CD4-positive, alpha-beta T cell treated with Interleukin-6 at 100 ng/mL for 8 hours (primary cell): ENCODE results near the gene NUDT22.
A peak's percentile ranks its signal among the peaks of the same experiment; 100 is the strongest.

Source experiments
- DNase-seq: peaks from one replicate; pipeline ENCODE4 v3.0.0-alpha.2; 2020; ENCODE audit warnings: mixed read lengths, low spot score

The NUDT22 gene

GRCh38 chr11:64225608-64226506, at the start of gene NUDT22, which contains the start of gene TRPT1:
TSS of gene NUDT22 (plus strand) at chr11:64226274. CDS start at chr11:64226653, 379 bp downstream.
TSS of gene TRPT1 (minus strand) at chr11:64226186. CDS start at chr11:64225860, 326 bp downstream.
- DNase-seq: peak; percentile 89

GRCh38 chr11:64176751-64177150, 49.3 kb upstream of the NUDT22 start:
- no peak for DNase-seq

GRCh38 chr11:64178203-64178602, 47.9 kb upstream of the NUDT22 start:
- no peak for DNase-seq

- no peak for DNase-seq
Observed at GRCh38 chr11:64178951-64179639, 47.0 kb upstream of the NUDT22 start.

GRCh38 chr11:64180891-64181290, 45.2 kb upstream of the NUDT22 start:
- DNase-seq: no peak

GRCh38 chr11:64181506-64182411, 44.3 kb upstream of the NUDT22 start:
- no peak for DNase-seq

- DNase-seq: no peak
Observed at GRCh38 chr11:64183890-64184289, 42.2 kb upstream of the NUDT22 start.

- DNase-seq: peak; percentile 19
Observed at GRCh38 chr11:64185175-64185692, 40.8 kb upstream of the NUDT22 start.

- DNase-seq: peak; percentile 99
Observed at GRCh38 chr11:64185693-64186491, 40.2 kb upstream of the NUDT22 start, which contains the start of gene STIP1. TSS of gene STIP1 (plus strand) at chr11:64186171. CDS start at chr11:64186262, 91 bp downstream.

- peak; percentile 31 for DNase-seq
Observed at GRCh38 chr11:64186492-64187165, 39.4 kb upstream of the NUDT22 start.

GRCh38 chr11:64192434-64192833, 33.6 kb upstream of the NUDT22 start:
- no peak for DNase-seq

GRCh38 chr11:64196626-64197025, 29.4 kb upstream of the NUDT22 start:
- DNase-seq: no peak

- no peak for DNase-seq
Observed at GRCh38 chr11:64198511-64198910, 27.6 kb upstream of the NUDT22 start.

- no peak for DNase-seq
Observed at GRCh38 chr11:64201543-64201942, 24.5 kb upstream of the NUDT22 start.

- DNase-seq: no peak
Observed at GRCh38 chr11:64202992-64203391, 23.1 kb upstream of the NUDT22 start.

- DNase-seq: no peak
Observed at GRCh38 chr11:64203421-64204079, 22.5 kb upstream of the NUDT22 start.

- no peak for DNase-seq
Observed at GRCh38 chr11:64204080-64204440, 22.0 kb upstream of the NUDT22 start.

- DNase-seq: peak; percentile 87
Observed at GRCh38 chr11:64204464-64204989, 21.5 kb upstream of the NUDT22 start.

- peak; percentile 85 for DNase-seq
Observed at GRCh38 chr11:64206457-64207255, 19.4 kb upstream of the NUDT22 start, which contains the start of gene FERMT3. TSS of gene FERMT3 (plus strand) at chr11:64206721. CDS start at chr11:64207365, 644 bp downstream.
